OCI-LY3 (cell line): ENCODE measurements around the gene SDK2.

Experiments used
- EZH2phosphoT487 ChIP-seq: fragments of 200-600 bp; shearing (Covaris generic); IDR thresholded peaks from 2 replicates; pipeline ENCODE4 v1.6.1; 2018; ENCODE audit warnings: antibody characterized with exemption, mixed run types, low read depth
- TF ChIP-seq, protein P1 (sequence below): fragments of 200-600, 300-600 bp; sonication (generic); IDR thresholded peaks from 2 replicates; pipeline ENCODE4 v1.5.1; 2014; ENCODE audit warnings: antibody characterized with exemption, low read length, low read depth

- TF ChIP-seq, protein P1, sequence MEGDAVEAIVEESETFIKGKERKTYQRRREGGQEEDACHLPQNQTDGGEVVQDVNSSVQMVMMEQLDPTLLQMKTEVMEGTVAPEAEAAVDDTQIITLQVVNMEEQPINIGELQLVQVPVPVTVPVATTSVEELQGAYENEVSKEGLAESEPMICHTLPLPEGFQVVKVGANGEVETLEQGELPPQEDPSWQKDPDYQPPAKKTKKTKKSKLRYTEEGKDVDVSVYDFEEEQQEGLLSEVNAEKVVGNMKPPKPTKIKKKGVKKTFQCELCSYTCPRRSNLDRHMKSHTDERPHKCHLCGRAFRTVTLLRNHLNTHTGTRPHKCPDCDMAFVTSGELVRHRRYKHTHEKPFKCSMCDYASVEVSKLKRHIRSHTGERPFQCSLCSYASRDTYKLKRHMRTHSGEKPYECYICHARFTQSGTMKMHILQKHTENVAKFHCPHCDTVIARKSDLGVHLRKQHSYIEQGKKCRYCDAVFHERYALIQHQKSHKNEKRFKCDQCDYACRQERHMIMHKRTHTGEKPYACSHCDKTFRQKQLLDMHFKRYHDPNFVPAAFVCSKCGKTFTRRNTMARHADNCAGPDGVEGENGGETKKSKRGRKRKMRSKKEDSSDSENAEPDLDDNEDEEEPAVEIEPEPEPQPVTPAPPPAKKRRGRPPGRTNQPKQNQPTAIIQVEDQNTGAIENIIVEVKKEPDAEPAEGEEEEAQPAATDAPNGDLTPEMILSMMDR: no peak
- TF ChIP-seq EZH2phosphoT487: no peak
These were observed 307.6 kb downstream of the SDK2 start for GRCh38 chr17:73336408-73337329.
